RWPE1 (cell line): Measurements from ENCODE around the gene RAB43.
"Not testable (repeated sequence)": the region's sequence is repeated elsewhere in the genome, so short reads cannot be mapped to it uniquely, and the experiment has no call there.

Experiments
- CTCF ChIA-PET: fragments of 350-600 bp; sonication (Branson Sonifier 250); formaldehyde crosslinking; extraction: SDS; loops from one replicate; lab custom pipeline; 2021; lab: Yijun Ruan, JAX
- POLR2A ChIA-PET: fragments of 400-600 bp; formaldehyde crosslinking; extraction: SDS; loops from one replicate; lab custom pipeline; 2020; ENCODE audit warnings: antibody characterized with exemption; ENCODE audit not compliant: low non-redundant PET; lab: Yijun Ruan, JAX
- DNase-seq: peaks from one replicate; pipeline ENCODE4 v3.0.0; 2012; ENCODE audit warnings: low spot score
- H3K27ac ChIP-seq: fragments of 450-650 bp; 2 replicates; pipeline ENCODE4 v1.5.1; 2017
- TF ChIP-seq, protein P1 (sequence below): fragments of 450-650 bp; conservative IDR thresholded peaks from 2 replicates; pipeline ENCODE4 v1.5.1; 2017; ENCODE audit warnings: low read depth, mild to moderate bottlenecking

The RAB43 gene

DNA sequence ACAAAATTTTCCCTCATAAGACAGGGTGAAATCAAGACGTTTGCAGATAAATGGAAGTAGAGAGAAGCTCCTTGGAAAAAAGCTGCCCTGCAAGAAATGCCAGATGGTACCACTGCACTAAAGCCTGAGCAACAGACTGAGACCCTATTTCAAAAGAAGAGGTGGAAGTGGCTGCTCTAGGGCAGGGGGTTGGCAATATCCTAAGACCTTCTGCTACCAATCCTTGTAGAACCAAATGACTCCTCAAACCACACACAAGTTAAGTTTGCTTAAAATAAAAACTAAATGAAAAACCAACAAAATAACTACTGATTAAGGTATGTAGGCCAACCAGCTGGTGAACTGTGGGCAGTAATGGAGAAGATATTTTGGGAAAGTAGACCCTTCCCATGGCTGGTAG, 21.3 kb downstream of the RAB43 start:
- ChIA-PET POLR2A (no interaction called here), CTCF (interaction anchor here (0.6 to 1.4 kb wide), 2 partner anchors 126 to 130 kb away, joined by 3 to 4 read pairs; no protein-coding TSS in a partner anchor)
- H3K27ac ChIP-seq, result no peak overlapping the region
- no peak for DNase-seq
- TF ChIP-seq, protein P1, sequence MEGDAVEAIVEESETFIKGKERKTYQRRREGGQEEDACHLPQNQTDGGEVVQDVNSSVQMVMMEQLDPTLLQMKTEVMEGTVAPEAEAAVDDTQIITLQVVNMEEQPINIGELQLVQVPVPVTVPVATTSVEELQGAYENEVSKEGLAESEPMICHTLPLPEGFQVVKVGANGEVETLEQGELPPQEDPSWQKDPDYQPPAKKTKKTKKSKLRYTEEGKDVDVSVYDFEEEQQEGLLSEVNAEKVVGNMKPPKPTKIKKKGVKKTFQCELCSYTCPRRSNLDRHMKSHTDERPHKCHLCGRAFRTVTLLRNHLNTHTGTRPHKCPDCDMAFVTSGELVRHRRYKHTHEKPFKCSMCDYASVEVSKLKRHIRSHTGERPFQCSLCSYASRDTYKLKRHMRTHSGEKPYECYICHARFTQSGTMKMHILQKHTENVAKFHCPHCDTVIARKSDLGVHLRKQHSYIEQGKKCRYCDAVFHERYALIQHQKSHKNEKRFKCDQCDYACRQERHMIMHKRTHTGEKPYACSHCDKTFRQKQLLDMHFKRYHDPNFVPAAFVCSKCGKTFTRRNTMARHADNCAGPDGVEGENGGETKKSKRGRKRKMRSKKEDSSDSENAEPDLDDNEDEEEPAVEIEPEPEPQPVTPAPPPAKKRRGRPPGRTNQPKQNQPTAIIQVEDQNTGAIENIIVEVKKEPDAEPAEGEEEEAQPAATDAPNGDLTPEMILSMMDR, result no peak

DNA sequence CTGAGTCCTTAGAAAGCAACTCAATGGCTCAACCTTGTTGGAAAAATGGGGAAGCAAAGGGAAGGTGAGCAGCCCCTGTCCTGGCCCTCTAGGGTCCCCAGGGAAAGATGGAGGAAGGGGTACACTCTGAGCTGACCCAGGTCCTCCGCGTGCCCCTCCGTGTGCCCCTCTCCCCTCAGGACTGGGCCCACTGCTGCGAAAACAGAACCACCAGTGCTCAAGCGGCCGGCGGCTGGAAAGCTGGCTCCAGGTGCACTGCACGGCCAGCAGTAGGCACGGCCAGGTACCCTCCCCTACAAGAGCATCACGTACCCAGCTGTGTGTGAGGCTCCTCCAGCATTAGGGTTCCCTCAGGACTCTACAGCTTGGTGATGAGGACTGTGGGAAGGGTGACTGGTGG, 26.3 kb downstream of the RAB43 start:
- no peak for DNase-seq
- POLR2A ChIA-PET, result no interaction called here
- TF ChIP-seq, protein P1, result no peak
- H3K27ac ChIP-seq, result no peak overlapping the region
- CTCF ChIA-PET, result interaction anchor here (1.0 kb wide), 1 partner anchor 125 kb away, joined by 8 read pairs; no protein-coding TSS in a partner anchor

DNA sequence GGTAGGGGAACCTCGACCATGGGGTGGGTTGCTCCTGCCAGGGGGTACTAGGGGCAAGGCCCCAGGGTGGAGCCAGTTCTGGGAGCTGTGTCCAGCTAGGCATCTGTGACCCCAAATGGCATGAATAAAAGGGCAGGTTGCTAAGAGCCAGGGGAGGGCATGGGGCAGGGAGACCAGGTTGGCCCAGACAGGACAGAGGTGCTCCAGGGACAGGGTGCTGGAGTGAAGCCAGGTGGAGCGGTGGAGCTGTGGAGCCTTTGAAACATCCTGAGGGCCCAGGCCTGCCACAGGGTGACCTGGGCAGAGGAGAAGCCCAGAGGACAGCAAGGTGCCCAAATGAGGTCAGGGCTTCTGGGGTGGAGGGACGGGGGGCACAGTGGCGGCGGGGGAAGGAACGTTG, 33.3 kb downstream of the RAB43 start:
- CTCF ChIA-PET, DNase-seq, H3K27ac ChIP-seq, POLR2A ChIA-PET: not testable (repeated sequence)

DNA sequence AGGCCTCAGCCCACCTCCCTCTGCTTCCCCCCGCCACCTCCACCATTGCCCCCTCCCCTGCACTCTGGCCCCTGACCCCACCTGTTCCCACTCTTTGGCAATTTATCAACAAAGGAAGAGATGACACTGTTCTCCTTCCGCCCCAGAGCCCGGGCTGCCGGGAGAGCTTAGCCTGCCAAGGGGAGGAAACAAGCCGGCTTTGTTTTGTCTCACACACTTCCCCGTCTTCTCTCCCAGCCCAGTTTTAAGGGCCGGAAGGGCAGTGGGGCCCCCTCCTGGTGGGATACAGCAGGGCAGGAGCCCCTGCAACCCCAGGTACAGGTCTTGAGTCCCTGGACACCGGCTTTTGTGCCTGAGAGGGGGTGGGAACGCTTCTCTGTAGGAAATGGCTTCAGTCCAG, 33.7 kb downstream of the RAB43 start:
- DNase-seq, POLR2A ChIA-PET, CTCF ChIA-PET: not testable (repeated sequence)
- peak overlapping the region; percentile 85 for H3K27ac ChIP-seq

DNA sequence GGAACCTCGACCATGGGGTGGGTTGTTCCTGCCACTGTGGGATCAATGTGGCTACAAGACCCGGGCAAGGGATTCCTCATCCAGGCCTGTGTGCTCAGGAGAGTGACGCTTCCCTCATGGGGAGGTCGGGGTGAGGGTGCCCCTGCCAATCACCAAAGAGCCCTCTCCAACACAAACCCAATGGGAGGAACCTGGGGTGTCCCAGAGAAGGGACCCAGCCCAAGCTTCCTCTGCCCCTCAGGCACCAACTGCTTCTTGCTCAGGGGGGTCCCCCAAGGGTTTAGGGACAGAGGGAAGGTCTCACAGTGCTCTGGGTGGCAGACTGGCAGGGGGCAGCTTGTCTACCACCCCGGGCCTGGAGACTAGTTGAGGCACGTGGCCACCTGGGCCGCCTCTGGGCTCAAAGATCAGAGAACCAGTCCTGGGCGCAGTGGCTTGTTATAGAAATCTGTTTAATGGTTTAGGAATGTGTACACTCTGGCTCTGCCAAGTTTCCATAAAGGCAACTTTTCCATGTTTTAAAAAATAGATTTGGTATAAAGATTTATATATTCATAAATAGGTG, 34.4 kb downstream of the RAB43 start:
- TF ChIP-seq, protein P1, result no peak
- peak; percentile 26 for DNase-seq
- ChIA-PET POLR2A (no interaction called here), CTCF (no interaction called here)
- peak overlapping the region; percentile 85 for H3K27ac ChIP-seq

DNA sequence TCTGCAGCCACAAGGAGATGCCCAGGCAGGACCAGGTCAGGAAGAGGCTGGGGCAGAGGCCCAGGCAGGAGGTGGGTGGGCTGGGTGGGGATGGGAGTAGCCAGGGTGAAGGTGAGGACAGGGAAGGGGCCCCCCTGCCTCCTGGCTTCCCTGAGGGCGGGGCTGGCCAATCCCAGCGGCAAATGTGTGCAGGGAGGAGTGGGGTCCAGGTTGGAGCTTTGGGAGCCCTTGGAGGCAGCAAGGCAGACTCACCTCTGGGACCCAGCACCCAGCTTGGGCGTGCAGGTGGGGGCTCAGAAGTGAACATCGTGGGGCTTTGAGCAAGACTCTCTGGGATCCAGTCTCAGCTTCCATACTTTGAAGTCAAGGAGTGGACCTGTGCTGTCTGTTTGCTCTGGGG, 35.8 kb downstream of the RAB43 start:
- CTCF ChIA-PET, result no interaction called here
- POLR2A ChIA-PET, result no interaction called here
- DNase-seq, result no peak
- TF ChIP-seq, protein P1, result no peak
- no peak overlapping the region for H3K27ac ChIP-seq

DNA sequence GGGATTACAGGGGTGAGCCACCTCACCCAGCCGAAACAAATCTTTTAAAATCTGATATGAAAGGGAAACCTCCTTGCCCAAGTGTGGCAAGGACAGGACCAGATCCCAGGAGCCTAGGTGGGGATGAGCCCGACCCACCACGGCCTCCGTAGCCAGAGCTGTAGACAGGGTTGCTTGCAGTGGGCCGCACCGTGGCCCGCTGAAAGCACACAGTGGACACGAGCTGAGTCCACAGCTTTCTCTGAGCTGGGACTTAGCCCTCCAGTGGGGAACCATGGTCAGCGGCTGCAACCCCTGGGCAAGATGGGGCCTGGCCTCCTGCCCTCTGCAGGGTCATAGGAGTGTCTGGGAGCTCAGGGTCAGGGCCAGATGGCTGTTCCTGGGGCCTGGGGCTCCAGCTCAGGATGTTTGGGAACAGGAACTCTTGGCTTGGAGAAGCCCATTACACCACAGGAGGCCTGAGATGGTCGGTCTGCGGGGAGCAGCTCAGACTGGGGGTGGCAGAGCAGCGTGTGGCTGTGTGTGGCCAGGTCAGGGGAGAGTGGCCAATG, 36.4 kb downstream of the RAB43 start:
- no peak overlapping the region for H3K27ac ChIP-seq
- DNase-seq, result no peak
- ChIA-PET POLR2A (no interaction called here), CTCF (interaction anchor here (0.7 kb wide), 1 partner anchor 61 kb away, joined by 3 read pairs; no protein-coding TSS in a partner anchor)
- TF ChIP-seq, protein P1, result no peak
